ENCODE data around the gene SNX19. TPM values are rescaled to one million over a fixed set of nuclear protein-coding genes. Genes with fewer than 3 reads are reported as not detected.

The SNX19 gene
- total and polyA plus RNA-seq, 2 experiments from 2014 or later = 5.2 to 30.0 TPM

- TF ChIP-seq ZNF462 (CRISPR knock-in tag; IDR thresholded peaks at IDR 0.05) (no peak), EZH2 (IDR thresholded peaks at IDR 0.05; ENCODE audit: low read depth, unreplicated experiment) (no peak), ZNF331 (CRISPR knock-in tag; IDR thresholded peaks at IDR 0.05; ENCODE audit: low read depth) (no peak), NANOG (IDR thresholded peaks at IDR 0.05; ENCODE audit: borderline replicate concordance) (no peak)
These were observed 40.2 kb downstream of the SNX19 start (continued) for GRCh38 chr11:130876100-130876499.

- Histone ChIP-seq H3K4me2 (no peak overlapping the region), H3K4me1 (ENCODE audit: insufficient read depth) (no peaks in the 10 kb centered on the region), H3F3A (replicated peaks; ENCODE audit: low read depth) (no peaks in the 10 kb centered on the region), H3K27me3 (ENCODE audit: insufficient read depth) (no peaks in the 10 kb centered on the region), H3K27ac (ENCODE audit: low read depth) (no peak overlapping the region), H3K79me2 (replicated peaks; ENCODE audit: insufficient read depth) (no peaks in the 10 kb centered on the region), H4K20me1 (replicated peaks; ENCODE audit: insufficient read depth) (0 out of 2 replicates have a peak, but pooled peaks cover 5% of the 10 kb centered on the region), H3K4me3 (no peak overlapping the region), H3K9me2 (ENCODE audit: insufficient read depth) (no peaks in the 10 kb centered on the region), H3K36me3 (ENCODE audit: insufficient read depth) (peaks cover 27% of the 10 kb centered on the region), H2AFZ (no peak overlapping the region)
- Mint-ChIP-seq H3K4me3 (no peak overlapping the region), H3K4me1 (no peaks in the 10 kb centered on the region), H3K9me3 (no peaks in the 10 kb centered on the region), H3K27me3 (ENCODE audit: insufficient read depth, low read depth, poor library complexity) (no peaks in the 10 kb centered on the region), H3K36me3 (ENCODE audit: low read depth) (peaks cover 28% of the 10 kb centered on the region), H3K27ac (no peak overlapping the region)
- ATAC-seq = no peak
- TF ChIP-seq CTCF (conservative IDR thresholded peaks at IDR 0.05; ENCODE audit: low read depth in 2 of 2) (no peak), ZNF114 (CRISPR knock-in tag; IDR thresholded peaks at IDR 0.05) (no peak), REST (IDR thresholded peaks at IDR 0.05; ENCODE audit: unreplicated experiment) (no peak), ETS1 (IDR thresholded peaks at IDR 0.05) (no peak), POLR2AphosphoS5 (IDR thresholded peaks at IDR 0.05; ENCODE audit: low read depth) (no peak), JUNB (IDR thresholded peaks at IDR 0.05; ENCODE audit: unreplicated experiment) (no peak), CREB1 (CRISPR knock-in tag; IDR thresholded peaks at IDR 0.05; ENCODE audit: low read depth) (no peak), NANOG (IDR thresholded peaks at IDR 0.05; ENCODE audit: borderline replicate concordance) (no peak), EZH2phosphoT487 (IDR thresholded peaks at IDR 0.05; ENCODE audit: unreplicated experiment) (no peak), STAT1 (IDR thresholded peaks at IDR 0.05; ENCODE audit: unreplicated experiment) (no peak), ZNF331 (CRISPR knock-in tag; IDR thresholded peaks at IDR 0.05; ENCODE audit: low read depth) (no peak), EZH2 (IDR thresholded peaks at IDR 0.05; ENCODE audit: low read depth, unreplicated experiment) (no peak)
- no peak for DNase-seq (ENCODE audit: low spot score)
These were observed 41.2 kb downstream of the SNX19 start for GRCh38 chr11:130874955-130875531.

All from GM23338 (cell line).